Glutamatergic neuron (in vitro differentiated cells): ENCODE data around the gene PISD. TPM values are rescaled to one million over a fixed set of nuclear protein-coding genes. Genes with fewer than 3 reads are reported as not detected.
"Not testable (repeated sequence)": the region's sequence is repeated elsewhere in the genome, so short reads cannot be mapped to it uniquely, and the experiment has no call there.

Experiments used
- DNase-seq: peaks from one replicate; pipeline ENCODE4 v3.0.0; 2022
- H3K27ac Mint-ChIP-seq: one replicate; pipeline ENCODE4 v1.8.0; 2020; ENCODE audit warnings: mild to moderate bottlenecking, mixed read lengths, inconsistent platforms; ENCODE audit not compliant: unreplicated experiment
- H3K27me3 Mint-ChIP-seq: one replicate; pipeline ENCODE4 v1.8.0; 2020; ENCODE audit warnings: mild to moderate bottlenecking, moderate library complexity, mixed read lengths, inconsistent platforms; ENCODE audit not compliant: unreplicated experiment
- H3K36me3 Mint-ChIP-seq: one replicate; pipeline ENCODE4 v1.8.0; 2020; ENCODE audit warnings: mild to moderate bottlenecking, mixed read lengths, inconsistent platforms; ENCODE audit not compliant: unreplicated experiment
- H3K4me1 Mint-ChIP-seq: one replicate; pipeline ENCODE4 v1.8.0; 2020; ENCODE audit warnings: mild to moderate bottlenecking, low read depth, mixed read lengths, inconsistent platforms; ENCODE audit not compliant: unreplicated experiment
- H3K4me3 Mint-ChIP-seq: one replicate; pipeline ENCODE4 v1.8.0; 2020; ENCODE audit warnings: mild to moderate bottlenecking, mixed read lengths, inconsistent platforms; ENCODE audit not compliant: unreplicated experiment
- H3K9me3 Mint-ChIP-seq: one replicate; pipeline ENCODE4 v1.8.0; 2020; ENCODE audit warnings: mild to moderate bottlenecking, moderate library complexity, mixed read lengths, inconsistent platforms; ENCODE audit not compliant: unreplicated experiment
- CTCF ChIP-seq: fragments of 200-600 bp; sonication (generic); IDR thresholded peaks from one replicate; pipeline ENCODE4 v1.5.0; 2021; ENCODE audit not compliant: partially characterized antibody, unreplicated experiment
- total RNA-seq: library from RNA; stranded (reverse); fragmentation: NEBNext Ultra II Directional; extraction: Animal tissue kit (Norgen Biotek cat#: 25700); gene quantifications from one replicate; pipeline ENCODE4 v1.2.1, GENCODE V29; 2021; ENCODE audit not compliant: unreplicated experiment

PISD gene
- total RNA-seq, 1 donor from 2014 or later, result 60.9 TPM

- Mint-ChIP-seq H3K36me3 (no peaks in the 10 kb centered on the region), H3K27me3 (no peaks in the 10 kb centered on the region), H3K4me1 (peaks cover 7% of the 10 kb centered on the region), H3K27ac (no peak overlapping the region), H3K4me3 (peak overlapping the region; percentile 100), H3K9me3 (peaks cover 2% of the 10 kb centered on the region)
- DNase-seq, result no peak
- TF ChIP-seq CTCF, result no peak
Measured at GRCh38 chr22:31662668-31663037, 638 bp upstream of the PISD start.

- not testable (repeated sequence) for H3K9me3 Mint-ChIP-seq, H3K36me3 Mint-ChIP-seq, DNase-seq, H3K4me1 Mint-ChIP-seq, H3K27me3 Mint-ChIP-seq
- peak overlapping the region; percentile 100 for H3K4me3 Mint-ChIP-seq
- H3K27ac Mint-ChIP-seq, result peak overlapping the region; percentile 35
Measured at GRCh38 chr22:31660860-31661341, 1.1 kb downstream of the PISD start.

- peaks cover 2% of the 10 kb centered on the region for H3K9me3 Mint-ChIP-seq
- no peak overlapping the region for H3K27ac Mint-ChIP-seq
- no peak for TF ChIP-seq CTCF
- no peak overlapping the region for H3K4me3 Mint-ChIP-seq
- H3K4me1 Mint-ChIP-seq, result peaks cover 7% of the 10 kb centered on the region
- H3K36me3 Mint-ChIP-seq, result no peaks in the 10 kb centered on the region
- no peak for DNase-seq
- no peaks in the 10 kb centered on the region for H3K27me3 Mint-ChIP-seq
Measured at GRCh38 chr22:31659246-31659645, 2.8 kb downstream of the PISD start.

DNA sequence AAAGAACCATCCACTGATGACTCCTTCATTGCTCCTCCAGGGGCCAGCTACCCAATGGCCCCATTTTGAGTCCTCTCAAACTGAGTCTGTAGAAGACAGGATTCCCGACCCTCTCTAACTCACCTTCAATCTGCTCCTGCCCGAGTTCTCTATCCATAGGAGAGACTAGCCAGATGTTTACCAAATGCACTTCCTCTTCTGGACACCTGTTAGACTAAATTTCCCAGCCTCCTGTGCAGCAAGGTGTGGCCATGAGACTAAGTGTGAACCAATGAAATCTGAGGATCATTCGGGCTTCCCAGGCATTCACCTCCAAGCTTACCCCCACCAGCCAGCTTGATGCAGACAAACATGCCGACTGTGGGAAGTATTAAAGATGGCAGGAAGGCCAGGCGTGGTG, 7.6 kb downstream of the PISD start:
- no peaks in the 10 kb centered on the region for H3K27me3 Mint-ChIP-seq
- H3K9me3 Mint-ChIP-seq, result no peaks in the 10 kb centered on the region
- H3K4me1 Mint-ChIP-seq, result no peaks in the 10 kb centered on the region
- TF ChIP-seq CTCF, result no peak
- DNase-seq, result no peak
- H3K4me3 Mint-ChIP-seq, result no peak overlapping the region
- H3K27ac Mint-ChIP-seq, result no peak overlapping the region
- H3K36me3 Mint-ChIP-seq, result no peaks in the 10 kb centered on the region

DNA sequence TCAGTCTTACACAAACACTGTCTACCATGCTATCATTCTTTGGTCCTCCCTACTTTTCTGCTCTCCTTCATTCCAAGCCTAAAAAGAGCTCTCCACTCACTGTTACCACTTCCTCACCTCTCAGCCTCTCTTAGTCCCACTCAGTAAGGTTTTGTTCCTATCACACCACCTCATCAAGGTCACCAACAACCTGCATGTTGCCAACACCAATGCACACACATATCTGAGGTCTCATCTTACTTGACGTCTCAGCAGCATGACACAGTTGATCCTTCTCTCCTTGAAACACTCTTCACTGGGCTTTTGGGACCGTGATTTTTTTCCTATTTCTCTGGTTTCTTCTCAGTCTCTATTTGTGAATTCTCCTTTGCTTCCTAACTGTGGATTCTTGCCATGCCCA, 8.1 kb downstream of the PISD start:
- no peak overlapping the region for H3K4me3 Mint-ChIP-seq

More for the DNA sequence above, 8.1 kb downstream of the PISD start:
- Mint-ChIP-seq H3K4me1 (no peaks in the 10 kb centered on the region), H3K9me3 (no peaks in the 10 kb centered on the region), H3K36me3 (no peaks in the 10 kb centered on the region), H3K27me3 (no peaks in the 10 kb centered on the region), H3K27ac (no peak overlapping the region)
- DNase-seq, result no peak
- no peak for TF ChIP-seq CTCF
